HFFc6 (cell line): Measurements from ENCODE around the gene BRIP1. TPM values are rescaled to one million over a fixed set of nuclear protein-coding genes. Genes with fewer than 3 reads are reported as not detected.

Experiments
- DNase-seq: peaks from one replicate; pipeline ENCODE4 v3.0.0-alpha.2; 2018
- H3K27ac Mint-ChIP-seq: 2 replicates; pipeline ENCODE4 v1.8.0; 2020; ENCODE audit warnings: mild to moderate bottlenecking, mixed read lengths
- H3K27me3 Mint-ChIP-seq: 2 replicates; pipeline ENCODE4 v1.8.0; 2021; ENCODE audit warnings: mild to moderate bottlenecking, moderate library complexity, mixed read lengths; ENCODE audit not compliant: insufficient read depth
- H3K36me3 Mint-ChIP-seq: 2 replicates; pipeline ENCODE4 v1.8.0; 2021; ENCODE audit warnings: low read depth, mixed read lengths
- H3K4me1 Mint-ChIP-seq: 2 replicates; pipeline ENCODE4 v1.8.0; 2020; ENCODE audit warnings: low read depth, mixed read lengths
- H3K4me3 Mint-ChIP-seq: 2 replicates; pipeline ENCODE4 v1.8.0; 2020; ENCODE audit warnings: mild to moderate bottlenecking, moderate library complexity, mixed read lengths
- H3K9me3 Mint-ChIP-seq: 2 replicates; pipeline ENCODE4 v1.8.0; 2020; ENCODE audit warnings: mild to moderate bottlenecking, mixed read lengths
- total RNA-seq, 6 experiments: library from RNA; stranded (reverse); fragmentation: NEBNext Ultra II Directional; extraction: Animal tissue kit (Norgen Biotek cat#: 25700); gene quantifications; 2 replicates in 1 of 6; 3 replicates in 5 of 6; pipeline ENCODE4 v1.2.3, GENCODE V29; 2021
- TF ChIP-seq, protein P1 (sequence below): fragments of 200-600 bp; sonication (generic); IDR thresholded peaks from 2 replicates; pipeline ENCODE4 v1.5.0; 2021; ENCODE audit warnings: antibody characterized with exemption, mild to moderate bottlenecking

BRIP1 gene
- total RNA-seq, 6 experiments from 2014 or later, result 4.6 to 9.7 (median 8.5) TPM

DNA sequence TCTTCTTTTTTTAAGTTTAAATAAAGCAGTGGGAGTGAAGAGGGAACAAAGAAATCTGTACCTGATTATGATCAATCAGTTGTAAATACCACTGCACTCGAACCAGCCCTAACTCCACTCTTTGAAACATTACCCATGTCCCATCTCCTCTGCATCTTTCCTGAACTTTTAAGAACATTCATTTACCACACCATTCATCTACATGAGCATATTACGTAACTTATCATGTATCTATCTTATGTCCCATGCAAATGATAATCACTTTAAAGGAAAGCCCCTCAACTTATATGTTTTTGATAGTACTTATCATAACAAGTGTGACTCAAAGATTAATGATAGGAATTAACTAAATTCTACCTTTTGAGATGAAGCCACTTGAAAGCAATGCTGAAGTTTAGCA is 10.7 kb upstream of the BRIP1 start:
- no peaks in the 10 kb centered on the region; the same call in 1 of the 2 replicates for H3K36me3 Mint-ChIP-seq
- H3K9me3 Mint-ChIP-seq, result no peaks in the 10 kb centered on the region
- H3K27me3 Mint-ChIP-seq, result no peaks in the 10 kb centered on the region
- no peak for DNase-seq
- no peak overlapping the region for H3K4me3 Mint-ChIP-seq
- TF ChIP-seq, protein P1, sequence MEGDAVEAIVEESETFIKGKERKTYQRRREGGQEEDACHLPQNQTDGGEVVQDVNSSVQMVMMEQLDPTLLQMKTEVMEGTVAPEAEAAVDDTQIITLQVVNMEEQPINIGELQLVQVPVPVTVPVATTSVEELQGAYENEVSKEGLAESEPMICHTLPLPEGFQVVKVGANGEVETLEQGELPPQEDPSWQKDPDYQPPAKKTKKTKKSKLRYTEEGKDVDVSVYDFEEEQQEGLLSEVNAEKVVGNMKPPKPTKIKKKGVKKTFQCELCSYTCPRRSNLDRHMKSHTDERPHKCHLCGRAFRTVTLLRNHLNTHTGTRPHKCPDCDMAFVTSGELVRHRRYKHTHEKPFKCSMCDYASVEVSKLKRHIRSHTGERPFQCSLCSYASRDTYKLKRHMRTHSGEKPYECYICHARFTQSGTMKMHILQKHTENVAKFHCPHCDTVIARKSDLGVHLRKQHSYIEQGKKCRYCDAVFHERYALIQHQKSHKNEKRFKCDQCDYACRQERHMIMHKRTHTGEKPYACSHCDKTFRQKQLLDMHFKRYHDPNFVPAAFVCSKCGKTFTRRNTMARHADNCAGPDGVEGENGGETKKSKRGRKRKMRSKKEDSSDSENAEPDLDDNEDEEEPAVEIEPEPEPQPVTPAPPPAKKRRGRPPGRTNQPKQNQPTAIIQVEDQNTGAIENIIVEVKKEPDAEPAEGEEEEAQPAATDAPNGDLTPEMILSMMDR, result no peak
- no peak overlapping the region for H3K27ac Mint-ChIP-seq
- H3K4me1 Mint-ChIP-seq, result no peaks in the 10 kb centered on the region

DNA sequence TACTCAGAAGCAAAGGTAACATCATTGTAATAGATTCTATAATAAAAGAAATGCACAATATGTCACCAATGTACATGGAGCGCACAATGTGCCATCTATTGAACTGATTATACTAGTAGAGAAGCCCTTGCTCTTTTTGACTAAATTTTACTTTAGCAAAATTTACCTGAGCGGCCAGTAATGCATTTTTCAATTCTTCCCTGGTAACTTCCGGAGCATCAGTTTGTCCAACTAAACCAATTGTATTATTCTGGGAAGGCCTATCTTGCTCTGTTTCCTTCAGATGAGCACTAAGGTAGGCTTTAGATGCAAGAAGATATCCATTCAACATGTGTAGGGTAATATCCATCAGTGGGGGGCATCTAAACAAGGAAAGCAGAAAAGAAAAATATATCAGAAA is 8.8 kb upstream of the BRIP1 start:
- Mint-ChIP-seq H3K36me3 (no peaks in the 10 kb centered on the region), H3K27me3 (no peaks in the 10 kb centered on the region), H3K9me3 (no peaks in the 10 kb centered on the region), H3K4me1 (no peaks in the 10 kb centered on the region), H3K27ac (no peak overlapping the region), H3K4me3 (no peak overlapping the region)
- TF ChIP-seq, protein P1, result no peak
- no peak for DNase-seq

DNA sequence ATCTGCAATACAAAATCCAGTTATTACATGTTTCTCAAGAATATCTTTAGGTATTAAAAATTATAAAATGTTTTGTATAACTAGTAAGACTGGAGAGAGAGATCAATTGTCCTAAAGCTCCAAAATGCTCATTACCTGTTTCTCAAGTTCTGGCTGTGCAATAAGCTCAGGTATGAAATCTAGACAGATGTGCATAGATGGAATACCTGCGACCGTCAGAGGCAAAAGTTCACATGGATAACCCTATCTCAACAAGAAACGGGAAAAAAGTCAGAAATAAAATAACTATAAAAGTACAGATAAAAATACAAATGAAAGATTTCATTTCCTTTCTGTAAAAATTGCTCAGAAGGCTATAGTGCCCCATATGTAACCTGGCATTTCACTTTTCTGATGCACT is 5.8 kb upstream of the BRIP1 start:
- TF ChIP-seq, protein P1, result no peak
- Mint-ChIP-seq H3K9me3 (no peaks in the 10 kb centered on the region), H3K27me3 (no peaks in the 10 kb centered on the region), H3K36me3 (no peaks in the 10 kb centered on the region), H3K4me1 (peaks cover 6% of the 10 kb centered on the region), H3K4me3 (no peak overlapping the region), H3K27ac (no peak overlapping the region)
- no peak for DNase-seq

DNA sequence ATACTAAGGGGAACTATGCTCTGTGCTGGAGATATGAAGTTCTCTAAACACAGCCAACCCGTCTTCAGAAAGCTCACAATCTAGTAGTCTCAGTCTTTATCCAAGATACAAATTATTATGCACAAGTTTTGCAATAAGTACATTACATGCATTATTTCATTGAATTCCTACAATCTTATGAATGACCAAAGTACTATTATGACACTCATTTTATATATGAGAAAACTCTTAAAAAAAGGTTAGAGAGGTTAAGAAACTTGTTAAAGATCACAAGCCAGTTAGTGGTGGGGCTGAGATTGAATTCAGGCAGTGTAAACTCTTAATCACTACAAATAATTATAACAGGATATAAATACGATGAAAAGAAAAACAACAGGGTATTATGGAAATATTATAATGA is 4.7 kb upstream of the BRIP1 start:
- Mint-ChIP-seq H3K9me3 (no peaks in the 10 kb centered on the region), H3K36me3 (no peaks in the 10 kb centered on the region), H3K27ac (no peak overlapping the region), H3K4me3 (no peak overlapping the region), H3K27me3 (no peaks in the 10 kb centered on the region), H3K4me1 (peaks cover 10% of the 10 kb centered on the region)
- DNase-seq, result no peak
- TF ChIP-seq, protein P1, result no peak

DNA sequence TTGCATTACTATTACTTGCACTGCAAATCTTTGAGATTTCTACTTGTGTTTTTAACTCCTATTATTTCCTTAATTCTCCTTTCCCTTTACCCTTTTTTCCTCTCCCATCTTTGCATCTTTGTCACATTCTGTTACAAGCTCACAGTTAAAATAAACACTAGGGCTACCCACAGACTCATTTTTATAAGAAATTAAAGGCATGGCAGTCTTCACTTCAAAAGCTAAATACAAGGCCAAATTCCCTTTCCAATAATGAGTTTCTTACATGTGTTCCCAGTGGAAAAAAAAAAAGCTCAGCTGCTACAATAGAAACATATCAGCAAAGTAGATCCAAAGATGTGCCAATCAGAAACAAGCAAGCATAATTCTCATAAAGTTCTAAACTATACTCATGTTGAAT is 3.7 kb upstream of the BRIP1 start:
- DNase-seq, result no peak
- Mint-ChIP-seq H3K4me1 (peaks cover 18% of the 10 kb centered on the region), H3K36me3 (no peaks in the 10 kb centered on the region), H3K9me3 (no peaks in the 10 kb centered on the region), H3K27me3 (no peaks in the 10 kb centered on the region), H3K4me3 (no peak overlapping the region), H3K27ac (no peak overlapping the region)
- TF ChIP-seq, protein P1, result no peak

DNA sequence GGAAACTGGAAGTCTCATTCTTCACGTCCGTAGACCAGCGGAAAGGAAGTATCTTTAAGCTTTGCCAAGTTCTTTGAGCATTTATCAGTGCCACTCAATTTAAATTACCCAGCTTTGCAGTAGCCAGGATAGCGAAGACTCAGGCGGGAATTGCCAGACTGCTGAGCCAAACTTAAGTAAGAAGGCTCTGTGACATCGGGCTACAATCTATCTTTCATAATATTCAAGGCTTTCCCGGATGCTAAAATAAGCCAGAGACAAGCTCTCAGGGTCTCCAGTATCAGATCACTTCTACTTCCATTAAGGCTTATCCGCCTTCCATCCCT is 436 bp upstream of the BRIP1 start:
- Mint-ChIP-seq H3K27me3 (no peaks in the 10 kb centered on the region), H3K4me3 (peak overlapping the region; percentile 95)

More for the DNA sequence above, 436 bp upstream of the BRIP1 start:
- DNase-seq, result no peak
- Mint-ChIP-seq H3K36me3 (no peaks in the 10 kb centered on the region; the same call in 1 of the 2 replicates), H3K9me3 (no peaks in the 10 kb centered on the region), H3K27ac (peak overlapping the region; percentile 94), H3K4me1 (peaks cover 41% of the 10 kb centered on the region)
- TF ChIP-seq, protein P1, result no peak
